Measurements from ENCODE around the gene TRMT2A.
A peak's percentile ranks its signal among the peaks of the same experiment; 100 is the strongest.

TRMT2A gene

DNA sequence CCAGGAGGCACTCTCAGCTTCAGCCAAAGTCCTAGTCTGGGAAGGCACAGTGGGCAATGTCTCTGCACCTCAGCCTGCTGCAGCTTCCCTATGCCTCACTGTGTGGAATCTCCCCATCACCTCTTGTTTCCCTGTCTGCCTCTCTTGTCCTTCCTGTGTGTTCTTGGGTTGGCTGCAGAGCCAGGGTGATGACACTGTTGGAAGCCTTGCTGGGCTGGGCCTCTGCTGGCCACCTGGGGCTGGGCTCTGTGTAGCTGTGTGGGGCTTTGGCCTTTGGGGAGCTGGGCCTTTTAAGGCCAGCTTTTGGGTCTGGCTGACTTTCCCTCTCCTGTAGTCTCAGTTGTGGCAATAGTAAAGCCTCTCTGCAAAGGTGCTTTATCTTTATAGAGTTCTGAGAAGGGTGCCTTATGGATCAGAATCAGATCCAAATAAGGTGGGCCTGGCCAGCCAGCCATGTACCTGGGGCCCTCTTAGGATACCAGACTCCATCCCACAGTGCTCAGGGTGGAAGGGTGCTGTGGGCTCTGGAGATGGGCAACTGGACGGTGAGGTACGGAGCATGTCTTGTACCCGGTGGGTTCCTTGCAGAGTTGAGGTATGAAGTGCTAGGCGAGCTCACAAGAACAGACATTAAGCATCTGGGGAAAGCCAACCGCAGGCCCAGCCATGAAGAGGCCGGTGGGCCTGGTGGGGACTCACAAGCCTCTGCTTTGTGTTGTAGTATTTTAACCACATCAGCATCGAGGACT lies 11.4 kb downstream of the TRMT2A start:
- no peak for DNase-seq

GRCh38 chr22:20102203-20102780 lies 14.7 kb downstream of the TRMT2A start:
- peak; percentile 8 for DNase-seq

- peak; percentile 13 for DNase-seq
These were observed 15.4 kb downstream of the TRMT2A start for GRCh38 chr22:20101638-20102037.

DNA sequence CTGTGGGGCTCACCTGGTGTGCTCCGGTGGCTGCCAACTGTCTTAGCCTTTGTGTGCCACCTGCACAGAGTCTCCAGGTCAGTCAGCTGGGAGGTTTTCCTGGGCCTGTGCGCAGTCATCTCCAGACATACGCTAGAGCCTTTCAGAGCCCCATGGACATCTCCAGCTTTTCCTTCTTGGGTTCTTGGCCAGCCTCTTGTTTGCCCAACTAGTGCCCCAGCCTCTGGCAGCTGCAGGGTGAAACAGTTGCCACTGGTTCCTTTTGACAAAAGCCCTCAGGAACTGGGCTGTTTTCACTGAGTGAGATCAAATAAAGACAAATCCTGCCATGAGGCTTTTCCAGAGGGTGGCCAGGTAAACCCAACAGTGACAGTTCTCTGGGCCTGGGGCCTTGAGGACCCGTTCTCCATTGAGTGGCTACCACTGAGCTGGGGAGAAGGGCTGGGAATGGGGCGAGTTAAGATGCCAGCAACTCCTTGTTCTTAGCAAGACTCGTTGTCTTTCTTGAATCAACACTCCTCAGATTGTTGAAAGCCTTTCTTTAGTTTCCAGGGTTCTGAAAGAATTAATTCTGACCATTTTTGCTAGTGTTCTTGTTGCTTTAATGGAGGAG lies 17.8 kb downstream of the TRMT2A start:
- no peak for DNase-seq

- no peak for DNase-seq
These were observed 20.2 kb downstream of the TRMT2A start for GRCh38 chr22:20096574-20097420.

DNA sequence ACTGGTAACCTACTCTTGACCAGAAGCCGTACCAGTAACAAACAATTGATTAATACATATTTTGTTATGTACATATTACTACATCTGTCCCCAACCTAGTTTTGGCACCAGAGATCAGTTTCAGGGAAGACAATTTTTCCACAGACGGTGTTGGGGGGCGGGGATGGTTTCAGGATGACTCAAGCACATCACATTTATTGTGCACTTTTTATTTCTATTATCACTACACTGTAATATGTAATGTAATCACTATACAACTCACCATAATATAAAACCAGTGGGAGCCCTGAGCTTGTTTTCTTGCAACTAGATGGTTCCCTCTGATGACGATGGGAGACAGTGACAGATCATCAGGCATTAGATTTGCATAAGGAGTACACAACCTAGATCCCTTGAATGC lies 21.5 kb downstream of the TRMT2A start:
- DNase-seq = no peak

DNA sequence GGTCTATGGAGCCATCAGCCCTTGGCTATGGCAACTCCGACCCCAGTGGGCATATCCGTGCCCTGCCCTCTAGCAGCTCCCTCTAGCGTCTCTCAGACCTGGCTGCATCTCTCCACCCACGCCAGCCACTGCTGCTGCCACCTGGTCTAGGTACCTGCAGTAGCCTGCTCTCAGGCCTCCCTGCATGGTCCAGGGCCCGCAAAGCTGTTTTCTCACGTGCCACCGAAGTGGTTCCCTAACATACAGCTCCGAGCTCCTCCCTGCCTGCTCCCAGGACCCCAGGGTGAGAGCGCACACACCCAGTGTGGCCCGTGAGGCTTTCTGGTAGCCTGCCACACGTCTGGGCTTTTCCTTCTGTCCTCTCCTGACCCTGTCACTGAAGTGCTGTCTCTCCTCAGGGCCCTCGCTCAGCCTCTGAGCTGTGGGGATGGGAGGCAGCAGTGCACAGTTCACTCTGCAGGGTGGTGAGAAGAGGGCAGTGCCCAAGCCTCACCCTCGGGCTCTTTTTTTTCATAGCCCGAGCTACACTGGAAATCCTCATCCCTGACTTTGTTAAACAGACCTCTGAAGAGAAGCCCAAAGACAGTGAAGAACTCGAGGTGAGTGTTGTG lies 22.7 kb downstream of the TRMT2A start:
- no peak for DNase-seq

DNA sequence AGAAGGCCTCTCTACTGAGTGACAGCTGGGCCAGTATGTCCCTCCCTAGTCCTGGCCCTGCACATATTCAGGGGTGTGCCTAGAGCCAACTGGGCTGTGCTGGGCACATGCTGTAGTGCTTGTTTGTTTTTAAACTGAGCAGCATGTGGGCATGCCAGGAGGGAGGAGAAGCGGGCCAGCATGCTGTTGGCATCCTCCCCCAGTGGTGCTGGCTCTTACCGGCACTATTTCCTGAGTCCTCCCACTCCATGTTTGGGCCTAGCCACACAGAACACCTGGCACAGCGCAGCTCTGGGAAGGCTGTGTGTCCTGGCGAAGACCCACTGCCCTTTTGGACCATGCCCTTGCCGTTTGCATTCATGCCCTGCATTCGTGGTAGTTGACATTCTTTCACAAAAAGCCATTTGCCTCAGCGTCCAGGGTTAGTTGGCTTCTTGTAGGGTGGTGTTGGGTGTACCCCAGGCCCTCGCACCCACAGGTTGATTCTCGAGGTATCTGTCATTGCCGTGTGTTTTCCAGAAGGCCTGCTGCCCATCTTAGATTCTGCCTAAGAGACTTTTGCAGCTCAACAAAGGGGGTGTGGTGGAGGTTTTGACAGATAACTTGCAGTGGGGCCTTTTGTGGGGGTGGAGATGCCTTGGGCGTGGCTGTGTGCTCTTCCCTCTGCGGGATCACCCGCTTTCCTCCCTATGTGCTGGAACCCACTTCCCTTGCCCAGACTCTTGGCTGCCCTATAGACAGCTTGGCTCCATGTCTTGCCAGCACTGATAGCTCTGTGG lies 23.4 kb downstream of the TRMT2A start:
- DNase-seq = peak; percentile 40

DNA sequence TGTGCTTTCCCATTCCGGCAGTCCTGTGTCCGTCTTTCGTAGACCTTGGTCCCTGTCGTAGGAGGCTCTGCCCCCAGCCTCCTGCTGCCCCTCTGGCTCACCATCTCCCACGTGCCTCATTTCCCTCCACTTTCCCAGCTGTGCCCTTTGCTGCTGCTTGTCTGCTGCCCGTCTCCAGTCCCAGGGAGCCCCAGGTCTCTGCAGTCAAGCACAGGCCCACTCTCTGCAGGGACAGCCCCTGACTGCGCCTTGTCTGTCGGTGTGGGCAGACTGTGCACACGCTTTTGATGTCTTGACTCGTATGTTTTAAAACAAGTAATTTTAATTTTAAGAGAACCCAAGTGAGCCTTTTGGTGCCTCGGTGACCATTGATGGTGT lies 24.6 kb downstream of the TRMT2A start:
- no peak for DNase-seq

- no peak for DNase-seq
These were observed 25.1 kb downstream of the TRMT2A start for GRCh38 chr22:20091690-20092476.

- no peak for DNase-seq
These were observed 26.2 kb downstream of the TRMT2A start for GRCh38 chr22:20090730-20091240.

DNA sequence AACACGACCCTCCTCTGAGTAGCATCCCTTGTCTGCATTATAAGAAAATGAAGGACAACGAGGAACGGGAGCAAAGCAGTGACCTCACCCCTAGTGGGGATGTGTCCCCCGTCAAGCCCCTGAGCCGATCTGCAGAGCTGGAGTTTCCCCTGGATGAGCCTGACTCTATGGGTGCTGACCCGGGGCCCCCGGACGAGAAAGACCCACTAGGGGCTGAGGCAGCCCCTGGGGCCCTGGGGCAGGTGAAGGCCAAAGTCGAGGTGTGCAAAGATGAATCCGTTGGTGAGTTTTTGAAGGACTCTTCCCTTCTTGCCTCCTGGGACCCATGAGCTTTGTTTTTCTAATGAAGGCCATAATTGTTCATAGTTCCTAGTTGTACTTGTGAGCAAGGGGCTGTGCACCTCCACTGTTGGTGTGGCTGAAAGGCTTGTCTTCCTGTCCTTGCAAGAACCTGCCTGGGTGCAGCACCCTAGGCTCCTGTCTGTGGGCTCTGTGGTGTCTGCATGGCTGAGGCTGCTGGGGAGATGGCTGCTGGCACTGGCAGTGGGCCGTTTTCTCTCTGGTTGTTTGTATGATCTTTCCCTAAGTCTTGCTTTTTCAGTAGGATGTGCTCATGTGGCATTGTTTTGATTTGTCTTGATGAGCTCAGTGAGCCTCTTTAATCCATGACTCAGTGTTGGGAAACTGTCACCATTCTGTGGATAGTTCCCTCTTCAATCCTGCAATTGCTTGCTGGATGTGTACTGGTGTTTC lies 26.9 kb downstream of the TRMT2A start:
- no peak for DNase-seq

GRCh38 chr22:20089226-20089976 lies 27.6 kb downstream of the TRMT2A start:
- DNase-seq = no peak

GRCh38 chr22:20088263-20088648 lies 28.8 kb downstream of the TRMT2A start:
- DNase-seq = no peak

- DNase-seq = no peak
These were observed 29.4 kb downstream of the TRMT2A start for GRCh38 chr22:20087319-20088262.

GRCh38 chr22:20086763-20087162 lies 30.3 kb downstream of the TRMT2A start:
- DNase-seq = no peak

GRCh38 chr22:20086101-20086599 lies 30.9 kb downstream of the TRMT2A start:
- DNase-seq = no peak

- no peak for DNase-seq
These were observed 31.4 kb downstream of the TRMT2A start for GRCh38 chr22:20085651-20086050.
